GM19025 (cell line): ENCODE results near the gene ADARB2.

Experiments
- ATAC-seq: cut with Tn5 transposase; IDR thresholded peaks from one replicate; pipeline ENCODE4 v1.9.1; 2021; ENCODE audit warnings: mild to moderate bottlenecking, low read depth, moderate library complexity; ENCODE audit not compliant: unreplicated experiment

ADARB2 gene

GRCh38 chr10:1190791-1191490 is 546.4 kb downstream of the ADARB2 start:
- no peak for ATAC-seq

- ATAC-seq = no peak
Measured at GRCh38 chr10:1190052-1190395, 547.3 kb downstream of the ADARB2 start.

- no peak for ATAC-seq
Measured at GRCh38 chr10:1189166-1190051, 547.9 kb downstream of the ADARB2 start.

GRCh38 chr10:1188558-1189135 is 548.7 kb downstream of the ADARB2 start:
- ATAC-seq = no peak

- ATAC-seq = no peak
Measured at GRCh38 chr10:1187855-1188557, 549.3 kb downstream of the ADARB2 start.

GRCh38 chr10:1187151-1187854 is 550.0 kb downstream of the ADARB2 start:
- ATAC-seq = no peak

GRCh38 chr10:1186683-1186990 is 550.7 kb downstream of the ADARB2 start:
- no peak for ATAC-seq

- ATAC-seq = no peak
Measured at GRCh38 chr10:1185911-1186682, 551.2 kb downstream of the ADARB2 start.

GRCh38 chr10:1184541-1185430 is 552.5 kb downstream of the ADARB2 start:
- no peak for ATAC-seq

- ATAC-seq = no peak
Measured at GRCh38 chr10:1183701-1184100, 553.6 kb downstream of the ADARB2 start.

GRCh38 chr10:1183033-1183396 is 554.3 kb downstream of the ADARB2 start:
- ATAC-seq = no peak

- ATAC-seq = no peak
Measured at GRCh38 chr10:1182280-1183032, 554.9 kb downstream of the ADARB2 start.

- ATAC-seq = no peak
Measured at GRCh38 chr10:1180836-1181235, 556.5 kb downstream of the ADARB2 start.

- no peak for ATAC-seq
Measured at GRCh38 chr10:1180071-1180730, 557.1 kb downstream of the ADARB2 start.

- no peak for ATAC-seq
Measured at GRCh38 chr10:1179346-1180070, 557.8 kb downstream of the ADARB2 start.

GRCh38 chr10:1178506-1178905 is 558.8 kb downstream of the ADARB2 start:
- ATAC-seq = no peak

- ATAC-seq = no peak
Measured at GRCh38 chr10:1177936-1178335, 559.4 kb downstream of the ADARB2 start.
